Measurements from ENCODE around the gene PLEKHH1. TPM values are rescaled to one million over a fixed set of nuclear protein-coding genes. Genes with fewer than 3 reads are reported as not detected.
A peak's percentile ranks its signal among the peaks of the same experiment; 100 is the strongest.
"Not testable (repeated sequence)": the region's sequence is repeated elsewhere in the genome, so short reads cannot be mapped to it uniquely, and the experiment has no call there.

Gene PLEKHH1
- total RNA-seq, 4 donors from 2014 or later = 10.5 to 23.1 (median 17.2) TPM

- no peak for DNase-seq (ENCODE audit: low spot score in 2 of 2)
- TF ChIP-seq CTCF (IDR thresholded peaks at IDR 0.05) = no peak
- TF ChIP-seq POLR2A (IDR thresholded peaks at IDR 0.05) = no peak
- no peak overlapping the region for H3K4me3 ChIP-seq (ENCODE audit: low read depth, poor library complexity, severe bottlenecking)
- 82 to 94% methylated on average over 1 of the region's 1 CpG for WGBS, 2 donors
- intact Hi-C loops (cut with DNase I; ENCODE audit: low total_unique reads) = no loop called here
Observed at GRCh38 chr14:67581643-67582042, 48.6 kb downstream of the PLEKHH1 start.

- 75 to 89% methylated on average over 7 of the region's 7 CpGs for WGBS, 2 donors
- DNase-seq (ENCODE audit: low spot score in 2 of 2) = peak in 1 of 2 donors; percentile 37
- intact Hi-C loops (cut with DNase I; ENCODE audit: low total_unique reads) = no loop called here
- no peak for TF ChIP-seq POLR2A (IDR thresholded peaks at IDR 0.05)
- no peak overlapping the region for H3K4me3 ChIP-seq (ENCODE audit: low read depth, poor library complexity, severe bottlenecking)
Observed at GRCh38 chr14:67582061-67582460, 49.0 kb downstream of the PLEKHH1 start.

DNA sequence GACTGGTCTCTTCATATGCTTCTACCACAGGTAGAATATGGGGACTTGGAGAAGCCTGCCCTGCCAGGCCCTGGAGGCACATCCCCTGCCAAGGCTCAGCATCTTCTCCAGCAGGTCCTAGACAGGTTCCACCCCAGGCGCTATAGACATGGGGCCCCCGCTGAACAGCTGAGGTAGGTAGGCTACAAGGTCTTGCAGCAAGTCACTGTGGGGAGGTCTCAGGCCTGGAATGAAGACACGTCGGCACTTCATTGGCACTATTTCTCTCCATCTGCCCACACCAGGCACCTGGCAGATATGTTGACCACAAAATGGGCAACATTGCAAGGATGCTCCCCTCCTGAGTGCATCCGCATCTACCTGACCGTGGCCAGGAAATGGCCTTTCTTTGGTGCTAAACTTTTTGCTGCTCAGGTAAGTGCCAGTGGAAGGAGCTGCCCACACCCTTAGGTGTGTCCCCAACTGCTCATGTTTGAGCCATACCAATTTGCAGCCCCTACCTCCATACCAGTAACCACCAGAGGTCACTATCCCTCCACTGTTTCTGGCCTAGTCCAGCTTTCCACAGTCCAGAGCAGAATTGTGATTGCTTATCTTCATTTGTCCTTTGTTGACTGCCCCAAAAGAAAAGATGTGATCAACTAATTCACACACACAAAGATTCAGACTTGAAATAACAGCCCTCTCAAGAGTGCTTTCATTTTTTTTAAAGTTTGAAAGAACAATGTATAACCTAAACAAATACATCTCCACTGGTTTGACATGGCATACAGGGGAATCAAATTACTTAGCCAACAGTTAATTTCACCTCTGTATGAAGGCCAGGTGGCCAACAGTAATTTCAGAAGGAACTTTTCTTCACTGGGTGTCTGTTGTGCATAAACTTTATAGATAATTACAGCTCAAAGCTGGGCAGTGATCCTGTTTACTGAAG lies 50.9 kb downstream of the PLEKHH1 start:
- WGBS, 2 donors = 88 to 93% methylated on average over 6 of the region's 6 CpGs
- intact Hi-C loops (cut with DNase I; ENCODE audit: low total_unique reads) = no loop called here
- peak in 1 of 2 donors; percentile 70 for DNase-seq (ENCODE audit: low spot score in 2 of 2)
- H3K4me3 ChIP-seq (ENCODE audit: low read depth, poor library complexity, severe bottlenecking) = no peak overlapping the region
- TF ChIP-seq CTCF (IDR thresholded peaks at IDR 0.05) = peak in 1 of 3 donors; percentile 35
- TF ChIP-seq POLR2A (IDR thresholded peaks at IDR 0.05) = no peak

GRCh38 chr14:67584978-67585377 lies 51.9 kb downstream of the PLEKHH1 start:
- intact Hi-C loops (cut with DNase I; ENCODE audit: low total_unique reads) = no loop called here
- H3K4me3 ChIP-seq (ENCODE audit: low read depth, poor library complexity, severe bottlenecking) = no peak overlapping the region
- 71 to 86% methylated on average over 3 of the region's 3 CpGs for WGBS, 2 donors
- peak in 1 of 2 donors; percentile 26 for DNase-seq (ENCODE audit: low spot score in 2 of 2)
- TF ChIP-seq CTCF (IDR thresholded peaks at IDR 0.05) (no peak), POLR2A (IDR thresholded peaks at IDR 0.05) (no peak)

GRCh38 chr14:67586369-67586768 lies 53.3 kb downstream of the PLEKHH1 start:
- H3K4me3 ChIP-seq (ENCODE audit: low read depth, poor library complexity, severe bottlenecking) = no peak overlapping the region
- TF ChIP-seq POLR2A (IDR thresholded peaks at IDR 0.05) (no peak), CTCF (IDR thresholded peaks at IDR 0.05) (no peak)
- peak in 1 of 2 donors; percentile 49 for DNase-seq (ENCODE audit: low spot score in 2 of 2)
- intact Hi-C loops (cut with DNase I; ENCODE audit: low total_unique reads) = no loop called here
- 65 to 70% methylated on average over 4 of the region's 4 CpGs for WGBS, 2 donors

- intact Hi-C loops (cut with DNase I; ENCODE audit: low total_unique reads) = no loop called here
- TF ChIP-seq CTCF (IDR thresholded peaks at IDR 0.05) = no peak
- no peak for TF ChIP-seq POLR2A (IDR thresholded peaks at IDR 0.05)
- no peak overlapping the region for H3K4me3 ChIP-seq (ENCODE audit: low read depth, poor library complexity, severe bottlenecking)
- 89 to 92% methylated on average over 2 of the region's 2 CpGs for WGBS, 2 donors
- DNase-seq (ENCODE audit: low spot score in 2 of 2) = no peak
Observed at GRCh38 chr14:67589204-67589770, 56.2 kb downstream of the PLEKHH1 start.

GRCh38 chr14:67593650-67594049 lies 60.6 kb downstream of the PLEKHH1 start:
- H3K4me3 ChIP-seq (ENCODE audit: low read depth, poor library complexity, severe bottlenecking); DNase-seq (ENCODE audit: low spot score in 2 of 2); intact Hi-C loops (cut with DNase I; ENCODE audit: low total_unique reads): not testable (repeated sequence)
- 43% methylated on average over 1 of the region's 1 CpG for WGBS, 2 donors
